Fibroblast of the aortic adventitia (primary cell): Measurements from ENCODE around the gene WHRN. TPM values are rescaled to one million over a fixed set of nuclear protein-coding genes. Genes with fewer than 3 reads are reported as not detected.

Experiments
- DNase-seq: peaks from one replicate; pipeline ENCODE4 v3.0.0-alpha.2; 2010; ENCODE audit warnings: low read depth
- H3K4me3 ChIP-seq: 2 replicates; pipeline ENCODE4 v1.5.1; 2011; ENCODE audit warnings: low read depth, mild to moderate bottlenecking, control low read depth, low read length, moderate library complexity
- CTCF ChIP-seq: IDR thresholded peaks from 2 replicates; pipeline ENCODE4 v1.5.1; 2011; ENCODE audit warnings: mild to moderate bottlenecking, low read length, control low read depth, inconsistent platforms; ENCODE audit not compliant: insufficient read depth
- total RNA-seq: library from RNA; depleted of rRNA; stranded (reverse); fragments of >200 nt; gene quantifications from 2 replicates; pipeline ENCODE4 v1.2.3, GENCODE V29; 2012; ENCODE audit warnings: low replicate concordance

The WHRN gene
- total RNA-seq, 1 donor, result 2.1 TPM

- DNase-seq, result no peak
- TF ChIP-seq CTCF, result peak; percentile 31
- peak overlapping the region; percentile 22 for H3K4me3 ChIP-seq
Observed at GRCh38 chr9:114382699-114383520, 122.4 kb downstream of the WHRN start.

- DNase-seq, result no peak
- H3K4me3 ChIP-seq, result no peak overlapping the region
- no peak for TF ChIP-seq CTCF
Observed at GRCh38 chr9:114378883-114379282, 126.4 kb downstream of the WHRN start.

- TF ChIP-seq CTCF, result no peak
- DNase-seq, result no peak
- H3K4me3 ChIP-seq, result no peak overlapping the region
Observed at GRCh38 chr9:114378016-114378415, 127.3 kb downstream of the WHRN start.

GRCh38 chr9:114376586-114377445, 128.5 kb downstream of the WHRN start:
- H3K4me3 ChIP-seq, result no peak overlapping the region
- TF ChIP-seq CTCF, result no peak
- no peak for DNase-seq

- DNase-seq, result no peak
- no peak overlapping the region for H3K4me3 ChIP-seq
- TF ChIP-seq CTCF, result no peak
Observed at GRCh38 chr9:114375386-114376175, 129.7 kb downstream of the WHRN start.

- no peak for DNase-seq
- H3K4me3 ChIP-seq, result no peak overlapping the region
- TF ChIP-seq CTCF, result no peak
Observed at GRCh38 chr9:114374936-114375335, 130.3 kb downstream of the WHRN start.
